ELR (cell line): ENCODE measurements around the gene LIMS1.
"Not testable (repeated sequence)": the region's sequence is repeated elsewhere in the genome, so short reads cannot be mapped to it uniquely, and the experiment has no call there.

ENCODE experiments used
- DNase-seq: peaks from one replicate; pipeline ENCODE4 v3.0.0-alpha.2; 2015; ENCODE audit warnings: low read depth

LIMS1 gene

GRCh38 chr2:108634576-108635160 is 100.4 kb downstream of the LIMS1 start:
- no peak for DNase-seq

- no peak for DNase-seq
These were observed 101.5 kb downstream of the LIMS1 start for GRCh38 chr2:108635630-108636354.

- DNase-seq = peak; percentile 91
These were observed 103.0 kb downstream of the LIMS1 start for GRCh38 chr2:108637304-108637669.

DNA sequence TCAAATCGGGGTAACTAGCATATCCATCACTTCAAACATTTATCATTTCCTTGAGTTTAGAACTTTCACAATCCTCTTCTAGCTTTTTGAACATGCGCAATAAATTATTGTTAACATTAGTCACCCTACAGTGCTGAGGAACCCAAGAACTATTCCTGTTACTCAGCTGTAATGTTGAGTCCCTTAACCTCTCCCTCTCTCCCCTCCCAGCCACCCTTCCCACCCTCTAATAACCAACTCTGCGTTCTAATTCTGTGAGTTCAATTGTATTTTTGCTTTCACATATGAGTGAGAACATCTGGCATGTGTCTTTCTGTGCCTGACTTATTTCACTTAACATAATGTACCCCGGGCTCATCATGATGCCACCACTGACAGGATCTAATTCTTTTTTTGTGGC is 106.5 kb downstream of the LIMS1 start:
- DNase-seq = peak; percentile 96

- DNase-seq = no peak
These were observed 107.5 kb downstream of the LIMS1 start for GRCh38 chr2:108641756-108642155.

- no peak for DNase-seq
These were observed 109.1 kb downstream of the LIMS1 start for GRCh38 chr2:108643261-108643849.

DNA sequence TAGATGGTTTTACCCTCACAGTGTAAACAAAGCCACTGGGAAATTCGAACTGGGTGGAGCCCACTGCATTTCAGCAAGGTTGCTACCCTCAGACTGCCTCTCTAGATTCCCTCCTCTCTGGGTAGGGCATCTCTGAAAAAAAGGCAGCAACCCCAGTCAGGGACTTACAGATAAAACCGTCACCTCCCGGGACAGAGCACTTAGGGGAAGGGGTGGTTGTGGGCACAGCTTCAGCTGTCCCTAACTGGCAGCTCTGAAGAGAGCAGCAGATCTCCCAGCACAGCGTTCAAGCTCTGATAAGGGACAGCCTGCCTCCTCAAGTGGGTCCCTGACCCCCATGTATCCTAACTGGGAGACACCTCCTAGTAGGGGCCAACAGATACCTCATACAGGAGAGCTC is 109.6 kb downstream of the LIMS1 start:
- not testable (repeated sequence) for DNase-seq

DNA sequence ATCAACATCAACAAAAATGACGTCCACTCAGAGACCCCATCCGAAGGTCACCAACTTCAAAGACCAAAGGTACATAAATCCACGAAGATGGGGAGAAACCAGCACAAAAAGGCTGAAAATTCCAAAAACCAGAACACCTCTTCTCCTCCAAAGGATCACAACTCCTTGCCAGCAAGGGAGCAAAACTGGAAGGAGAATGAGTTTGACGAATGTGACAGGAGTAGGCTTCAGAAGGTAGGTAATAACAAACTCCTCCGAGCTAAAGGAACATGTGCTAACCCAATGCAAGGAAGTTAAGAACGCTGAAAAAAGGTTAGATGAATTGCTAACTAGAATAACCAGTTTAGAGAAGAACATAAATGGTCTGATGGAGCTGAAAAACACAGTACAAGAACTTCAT is 110.2 kb downstream of the LIMS1 start:
- not testable (repeated sequence) for DNase-seq

- peak; percentile 59 for DNase-seq
These were observed 114.5 kb downstream of the LIMS1 start for GRCh38 chr2:108648796-108649195.

DNA sequence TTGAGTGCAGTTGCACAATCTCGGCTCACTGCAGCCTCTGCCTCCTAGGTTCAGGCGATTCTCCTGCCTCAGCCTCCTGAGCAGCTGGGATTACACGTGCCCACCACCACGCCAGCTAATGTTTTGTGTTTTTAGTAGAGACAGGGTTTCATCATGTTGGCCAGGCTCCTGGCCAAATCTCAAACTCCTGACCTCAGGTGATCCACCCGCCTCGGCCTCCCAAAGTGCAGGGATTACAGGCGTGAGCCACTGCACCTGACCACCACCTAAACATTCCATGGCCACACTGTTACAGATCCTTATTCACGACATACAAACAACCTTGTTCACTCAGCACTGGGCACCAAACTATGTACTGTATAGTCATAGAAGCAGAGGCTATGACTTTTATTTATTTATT is 116.2 kb downstream of the LIMS1 start:
- not testable (repeated sequence) for DNase-seq

DNA sequence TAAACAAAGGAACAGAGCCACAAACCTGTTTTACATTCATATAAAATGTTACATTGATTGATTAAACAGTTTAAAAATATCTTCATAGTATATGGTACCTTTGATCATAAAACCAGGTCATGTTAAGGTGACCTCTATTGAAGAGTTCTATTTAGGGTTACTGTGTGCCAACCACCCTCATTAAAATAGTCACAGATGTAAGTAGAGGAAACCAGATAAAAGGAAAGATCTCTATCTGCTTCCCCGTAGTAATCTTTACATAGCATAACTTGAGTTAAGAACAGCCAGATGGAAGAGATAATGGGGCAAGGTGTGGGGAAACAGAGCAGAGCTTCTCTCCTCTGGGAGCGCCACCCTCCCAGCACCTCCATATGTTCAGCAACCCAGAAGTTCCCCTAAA is 117.2 kb downstream of the LIMS1 start:
- DNase-seq = not testable (repeated sequence)

DNA sequence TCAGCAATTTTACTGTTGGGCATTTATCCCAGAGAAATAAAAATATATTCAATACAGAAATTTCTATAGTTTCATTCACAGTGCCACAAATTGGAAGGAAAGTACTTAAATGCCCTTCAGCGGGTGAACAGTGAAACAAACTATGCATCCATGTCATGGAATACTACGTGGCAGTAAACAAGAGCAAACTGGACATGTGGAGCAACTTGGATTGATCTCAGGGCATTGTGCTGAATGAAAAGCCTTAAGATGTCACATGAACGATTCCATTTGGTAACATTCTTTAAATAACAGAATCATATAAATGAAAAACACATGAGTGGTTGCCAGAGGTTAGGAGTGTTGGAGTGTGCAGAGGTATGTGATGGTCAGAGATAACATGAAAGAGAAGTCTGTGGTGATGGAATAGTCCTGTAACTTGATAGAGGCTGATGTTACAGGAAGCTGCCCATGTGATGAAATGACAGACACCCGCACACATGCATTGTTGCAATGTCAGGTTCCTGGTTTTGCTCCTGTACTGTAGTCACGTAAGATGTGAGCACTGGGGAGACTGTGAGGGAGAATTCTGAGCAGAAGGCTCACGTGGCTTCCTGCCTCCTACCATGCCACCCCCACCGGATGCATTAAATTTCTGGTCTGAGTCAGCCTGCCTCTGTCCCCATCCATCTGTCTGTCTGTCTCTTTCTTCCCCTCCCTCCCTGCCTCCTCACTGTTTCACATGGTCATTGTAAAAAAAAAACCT is 118.1 kb downstream of the LIMS1 start:
- peak; percentile 88 for DNase-seq

- DNase-seq = peak; percentile 67
These were observed 119.2 kb downstream of the LIMS1 start for GRCh38 chr2:108653425-108653824.

DNA sequence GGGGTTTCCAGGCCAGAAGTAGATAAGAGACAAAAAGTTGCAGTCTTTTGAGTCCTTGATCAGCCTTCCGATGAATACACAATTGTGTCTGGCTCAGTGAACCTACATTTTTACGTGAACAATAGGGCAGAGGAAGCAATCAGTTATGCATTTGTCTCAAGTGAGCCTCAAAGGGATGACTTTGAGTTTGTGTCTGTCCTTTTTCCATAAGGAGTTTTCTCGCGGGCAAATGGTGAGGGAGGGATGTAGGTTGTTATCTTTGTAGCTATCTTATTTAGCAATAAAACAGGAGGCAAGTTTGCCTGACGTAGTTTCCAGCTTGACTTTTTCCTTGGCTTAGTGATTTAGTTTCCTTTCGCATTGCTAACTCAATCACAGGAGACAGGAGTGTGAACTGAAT is 119.6 kb downstream of the LIMS1 start:
- peak; percentile 47 for DNase-seq

- peak; percentile 69 for DNase-seq
These were observed 120.4 kb downstream of the LIMS1 start for GRCh38 chr2:108654521-108655125.

DNA sequence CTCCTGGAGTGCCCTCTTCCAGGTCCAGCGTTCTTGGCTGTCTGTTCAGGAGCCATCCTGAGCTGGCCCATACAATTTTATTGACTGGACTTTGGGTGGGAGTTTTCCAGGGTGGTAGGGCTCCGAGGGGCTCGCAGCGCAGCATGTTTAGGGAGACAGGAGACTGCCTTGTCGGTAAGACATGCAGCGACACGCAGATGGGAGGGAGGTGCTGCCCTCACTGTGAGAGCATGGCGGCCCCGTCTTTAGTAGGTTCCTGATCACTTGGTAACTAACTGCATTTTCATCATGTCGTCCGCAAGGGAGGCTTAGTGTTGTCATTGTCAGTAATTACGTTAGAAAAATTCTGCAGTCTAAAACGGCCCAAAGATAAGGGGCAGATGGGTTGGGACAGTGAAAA is 121.0 kb downstream of the LIMS1 start:
- not testable (repeated sequence) for DNase-seq

GRCh38 chr2:108656282-108656681 is 122.0 kb downstream of the LIMS1 start:
- DNase-seq = not testable (repeated sequence)

DNA sequence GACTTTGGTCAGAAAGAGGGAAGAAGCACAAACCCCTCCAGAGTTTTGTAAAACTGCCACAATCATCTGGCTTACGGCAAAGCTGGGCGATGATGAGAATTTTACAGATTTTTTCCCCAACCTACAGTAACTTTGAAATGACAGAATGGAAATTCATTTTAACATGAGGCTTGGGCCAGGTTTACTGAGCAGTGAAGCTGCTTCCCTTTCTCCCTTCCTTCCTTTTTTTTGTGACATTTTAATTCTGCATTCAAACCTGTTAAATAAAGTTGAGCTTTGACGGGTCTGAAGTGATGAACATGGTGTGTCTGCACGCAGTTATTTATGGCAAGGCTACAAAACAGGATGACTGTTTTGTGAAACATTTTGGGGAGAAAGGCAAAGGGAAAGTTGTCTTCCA is 123.2 kb downstream of the LIMS1 start:
- not testable (repeated sequence) for DNase-seq

GRCh38 chr2:108658553-108658952 is 124.3 kb downstream of the LIMS1 start:
- not testable (repeated sequence) for DNase-seq

DNA sequence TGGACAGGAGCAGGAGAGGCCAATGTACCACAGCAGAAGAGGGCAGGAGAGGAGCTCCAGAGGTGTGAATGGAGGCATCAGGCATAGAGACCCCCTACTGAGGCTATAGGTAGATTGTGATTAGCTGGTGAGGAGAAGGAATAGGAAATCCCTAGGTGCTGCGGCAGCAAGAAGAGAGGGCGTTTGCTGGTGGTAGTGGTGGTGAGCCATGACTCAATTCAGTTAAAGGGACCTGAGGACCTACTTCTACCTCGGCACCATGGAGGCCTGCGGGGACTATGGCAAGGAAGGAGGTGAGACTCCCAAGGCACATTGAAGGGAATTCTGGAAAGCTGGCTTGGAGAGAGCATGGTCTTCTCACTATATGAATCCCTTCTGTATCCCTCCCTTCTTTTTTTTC is 127.2 kb downstream of the LIMS1 start:
- peak; percentile 19 for DNase-seq

GRCh38 chr2:108662207-108662612 is 127.9 kb downstream of the LIMS1 start:
- DNase-seq = peak; percentile 84

DNA sequence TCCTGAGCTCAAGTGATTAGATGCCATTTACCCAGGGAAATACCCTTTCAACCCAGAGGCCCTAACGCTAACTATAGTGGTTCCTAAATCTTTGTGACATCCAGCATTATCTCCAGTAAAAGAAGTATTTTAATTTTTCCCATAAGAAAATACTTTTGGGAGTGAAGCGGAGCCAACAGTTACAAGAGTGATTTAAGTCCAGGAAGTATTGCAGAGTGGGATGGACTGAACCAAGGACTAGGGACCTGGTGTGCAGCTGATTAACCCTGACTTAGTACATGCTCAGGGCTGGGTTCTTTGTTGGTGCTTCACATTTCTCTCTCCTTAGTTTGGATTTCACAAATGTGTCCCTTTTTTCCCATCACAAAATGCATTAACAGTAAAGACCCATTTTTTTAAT is 129.1 kb downstream of the LIMS1 start:
- not testable (repeated sequence) for DNase-seq
